Measurements from ENCODE around the gene EFHC1. TPM values are rescaled to one million over a fixed set of nuclear protein-coding genes. Genes with fewer than 3 reads are reported as not detected.

EFHC1 gene
- polyA plus RNA-seq, 1 experiment: 59.8 TPM

DNA sequence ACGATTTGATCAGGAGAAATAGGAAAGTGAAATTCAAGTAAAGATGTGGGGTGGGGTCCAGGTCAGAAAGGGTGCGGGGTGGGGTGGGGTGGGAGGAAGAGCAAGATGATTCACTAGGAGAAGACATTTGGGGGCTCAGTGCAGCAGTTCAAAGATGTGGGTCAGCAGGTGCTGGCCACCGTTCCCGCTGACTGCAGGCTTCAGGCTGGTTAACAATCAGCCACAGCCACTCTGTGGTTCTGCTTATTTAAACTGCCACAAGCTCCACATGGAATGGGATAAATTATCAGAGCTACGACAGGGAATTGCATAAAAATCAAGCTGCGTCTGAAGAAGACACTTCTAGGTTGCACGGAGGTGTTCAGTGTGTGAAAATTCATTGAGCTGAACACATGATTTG lies 107.3 kb downstream of the EFHC1 start:
- CTCF ChIA-PET: no interaction called here
- DNase-seq (ENCODE audit: low read depth, low spot score): no peak
- H3K27ac ChIP-seq (ENCODE audit: low read depth, low read length): no peak overlapping the region

GRCh38 chr6:52529311-52529710 lies 109.2 kb downstream of the EFHC1 start:
- no peaks in the 10 kb centered on the region for H3K27me3 ChIP-seq (ENCODE audit: control insufficient read depth, insufficient read depth, low read length)

More for the DNA sequence above, 107.3 kb downstream of the EFHC1 start:
- TF ChIP-seq, protein P1, sequence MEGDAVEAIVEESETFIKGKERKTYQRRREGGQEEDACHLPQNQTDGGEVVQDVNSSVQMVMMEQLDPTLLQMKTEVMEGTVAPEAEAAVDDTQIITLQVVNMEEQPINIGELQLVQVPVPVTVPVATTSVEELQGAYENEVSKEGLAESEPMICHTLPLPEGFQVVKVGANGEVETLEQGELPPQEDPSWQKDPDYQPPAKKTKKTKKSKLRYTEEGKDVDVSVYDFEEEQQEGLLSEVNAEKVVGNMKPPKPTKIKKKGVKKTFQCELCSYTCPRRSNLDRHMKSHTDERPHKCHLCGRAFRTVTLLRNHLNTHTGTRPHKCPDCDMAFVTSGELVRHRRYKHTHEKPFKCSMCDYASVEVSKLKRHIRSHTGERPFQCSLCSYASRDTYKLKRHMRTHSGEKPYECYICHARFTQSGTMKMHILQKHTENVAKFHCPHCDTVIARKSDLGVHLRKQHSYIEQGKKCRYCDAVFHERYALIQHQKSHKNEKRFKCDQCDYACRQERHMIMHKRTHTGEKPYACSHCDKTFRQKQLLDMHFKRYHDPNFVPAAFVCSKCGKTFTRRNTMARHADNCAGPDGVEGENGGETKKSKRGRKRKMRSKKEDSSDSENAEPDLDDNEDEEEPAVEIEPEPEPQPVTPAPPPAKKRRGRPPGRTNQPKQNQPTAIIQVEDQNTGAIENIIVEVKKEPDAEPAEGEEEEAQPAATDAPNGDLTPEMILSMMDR (IDR thresholded peaks at IDR 0.05; ENCODE audit: low read depth, low read length): no peak
- Histone ChIP-seq H3K27me3 (ENCODE audit: control insufficient read depth, insufficient read depth, low read length) (no peaks in the 10 kb centered on the region), H3K4me3 (ENCODE audit: low read depth, low read length) (no peak overlapping the region), H3K9me3 (ENCODE audit: control insufficient read depth, insufficient read depth, low read length) (no peaks in the 10 kb centered on the region)
- POLR2A ChIA-PET: interaction anchor here (0.9 to 1.1 kb wide), 2 partner anchors 11 to 103 kb away, joined by 3 read pairs; no protein-coding TSS in a partner anchor

GRCh38 chr6:52530351-52530750 lies 110.2 kb downstream of the EFHC1 start:
- Histone ChIP-seq H3K9me3 (ENCODE audit: control insufficient read depth, insufficient read depth, low read length) (no peaks in the 10 kb centered on the region), H3K4me3 (ENCODE audit: low read depth, low read length) (no peak overlapping the region), H3K27ac (ENCODE audit: low read depth, low read length) (no peak overlapping the region), H3K27me3 (ENCODE audit: control insufficient read depth, insufficient read depth, low read length) (no peaks in the 10 kb centered on the region)
- POLR2A ChIA-PET: no interaction called here
- DNase-seq (ENCODE audit: low read depth, low spot score): no peak
- TF ChIP-seq, protein P1 (IDR thresholded peaks at IDR 0.05; ENCODE audit: low read depth, low read length): no peak
- CTCF ChIA-PET: interaction anchor here (0.7 kb wide), 1 partner anchor 133 kb away, joined by 4 read pairs; no protein-coding TSS in a partner anchor

More at GRCh38 chr6:52529311-52529710, 109.2 kb downstream of the EFHC1 start:
- DNase-seq (ENCODE audit: low read depth, low spot score): no peak
- no peaks in the 10 kb centered on the region for H3K9me3 ChIP-seq (ENCODE audit: control insufficient read depth, insufficient read depth, low read length)
- TF ChIP-seq, protein P1 (IDR thresholded peaks at IDR 0.05; ENCODE audit: low read depth, low read length): no peak
- no peak overlapping the region for H3K27ac ChIP-seq (ENCODE audit: low read depth, low read length)
- H3K4me3 ChIP-seq (ENCODE audit: low read depth, low read length): no peak overlapping the region
- POLR2A ChIA-PET: no interaction called here
- CTCF ChIA-PET: no interaction called here

DNA sequence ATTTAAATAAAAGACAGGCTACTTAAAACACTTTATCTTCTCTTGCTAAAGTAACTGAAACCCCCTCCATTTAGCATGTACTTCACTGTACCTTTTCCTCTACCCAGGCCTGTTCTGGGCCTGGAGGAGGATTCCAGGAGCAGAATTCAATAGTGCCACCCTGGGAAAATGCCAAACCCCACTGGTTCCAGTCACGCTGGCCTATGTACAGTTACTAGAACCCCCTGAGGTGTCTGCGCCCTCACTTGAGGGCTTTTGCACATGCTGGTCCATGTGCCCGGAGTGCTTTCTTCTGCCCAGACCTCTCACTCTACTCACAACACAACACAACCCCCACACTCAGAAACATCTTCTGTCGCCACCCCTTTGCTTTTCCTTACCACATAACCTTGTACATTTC lies 111.3 kb downstream of the EFHC1 start:
- ChIA-PET CTCF (no interaction called here), POLR2A (no interaction called here)
- TF ChIP-seq, protein P1 (IDR thresholded peaks at IDR 0.05; ENCODE audit: low read depth, low read length): no peak
- H3K9me3 ChIP-seq (ENCODE audit: control insufficient read depth, insufficient read depth, low read length): no peaks in the 10 kb centered on the region
- no peak for DNase-seq (ENCODE audit: low read depth, low spot score)
- no peaks in the 10 kb centered on the region for H3K27me3 ChIP-seq (ENCODE audit: control insufficient read depth, insufficient read depth, low read length)
- H3K4me3 ChIP-seq (ENCODE audit: low read depth, low read length): no peak overlapping the region
- peak overlapping the region; percentile 31 for H3K27ac ChIP-seq (ENCODE audit: low read depth, low read length)

DNA sequence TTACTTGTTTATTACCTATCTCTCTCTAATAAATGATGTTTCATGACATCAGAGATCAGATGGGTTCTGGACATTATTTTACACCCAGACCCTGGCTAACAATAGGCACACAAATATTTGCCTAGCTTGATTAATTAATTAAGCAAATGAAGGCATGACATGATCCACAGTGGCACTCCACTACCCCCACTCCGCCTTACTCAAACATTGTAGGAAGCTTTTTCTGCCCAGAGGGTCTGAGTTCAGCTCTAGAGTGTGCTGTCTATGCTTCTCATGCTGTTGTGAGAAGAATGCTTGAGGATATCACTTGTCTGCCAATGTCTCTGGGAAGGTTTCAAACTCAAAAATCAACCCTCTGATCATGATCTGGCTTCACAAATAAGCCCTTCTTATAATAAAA lies 111.7 kb downstream of the EFHC1 start:
- no peak overlapping the region for H3K4me3 ChIP-seq (ENCODE audit: low read depth, low read length)
- DNase-seq (ENCODE audit: low read depth, low spot score): no peak
- H3K27me3 ChIP-seq (ENCODE audit: control insufficient read depth, insufficient read depth, low read length): no peaks in the 10 kb centered on the region
- TF ChIP-seq, protein P1 (IDR thresholded peaks at IDR 0.05; ENCODE audit: low read depth, low read length): no peak
- H3K27ac ChIP-seq (ENCODE audit: low read depth, low read length): no peak overlapping the region
- ChIA-PET CTCF (no interaction called here), POLR2A (no interaction called here)
- no peaks in the 10 kb centered on the region for H3K9me3 ChIP-seq (ENCODE audit: control insufficient read depth, insufficient read depth, low read length)

Measured in AG04450 (cell line).